Inflammatory macrophage treated with lipopolysaccharide for 4 hours (primary cell): ENCODE data around the gene COL7A1.

ENCODE experiments used
- DNase-seq: peaks from one replicate; pipeline ENCODE4 v3.0.0-alpha.2; 2020

The COL7A1 gene

DNA sequence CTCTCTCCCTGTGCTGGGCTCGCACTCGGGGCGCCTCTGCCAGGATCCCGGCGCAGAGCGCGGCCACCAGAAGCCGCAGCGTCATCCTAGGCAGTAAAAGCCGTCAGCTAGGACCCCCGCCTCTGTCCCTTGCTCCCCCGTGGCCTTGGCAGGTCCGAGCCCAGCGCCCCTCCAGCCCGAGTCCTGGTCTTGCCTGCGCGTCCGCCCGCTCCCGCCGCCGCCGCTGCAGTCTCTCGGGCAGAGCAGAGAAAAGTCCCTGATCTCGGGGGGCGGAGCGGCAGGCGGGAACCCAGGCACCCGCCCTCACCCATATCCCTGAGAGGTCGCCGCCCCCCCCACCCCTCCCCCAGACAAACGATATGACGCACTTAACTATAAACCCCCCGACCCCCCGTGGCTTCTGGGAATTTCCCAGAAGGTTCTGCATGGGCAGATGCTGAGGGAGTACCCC lies at the start of gene COL7A1:
TSS of gene COL7A1 (minus strand) at position 255 of the 451 bp plus-strand sequence. CDS start at position 85, 170 bp downstream.
- no peak for DNase-seq

DNA sequence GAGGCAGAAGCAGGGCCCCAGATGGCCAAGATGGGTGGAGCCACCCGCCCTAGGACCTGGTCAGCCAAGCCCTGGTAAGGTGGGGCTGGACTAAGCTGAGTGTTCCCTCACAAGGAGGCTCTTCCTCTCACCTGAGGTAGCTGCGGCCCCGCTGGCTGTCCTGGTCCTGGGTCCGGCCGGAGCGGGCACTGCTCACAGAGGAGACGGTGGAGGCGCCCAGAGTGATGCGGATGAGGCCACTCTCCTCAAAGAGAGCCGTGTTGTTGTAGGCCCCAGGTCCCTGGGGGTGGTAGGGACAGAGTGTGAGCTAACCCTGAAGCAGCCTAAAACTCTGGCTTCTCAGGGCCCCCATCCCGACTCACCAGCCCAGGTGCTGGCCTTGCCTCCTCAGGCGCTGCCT lies 47.5 kb upstream of the COL7A1 start:
- no peak for DNase-seq

DNA sequence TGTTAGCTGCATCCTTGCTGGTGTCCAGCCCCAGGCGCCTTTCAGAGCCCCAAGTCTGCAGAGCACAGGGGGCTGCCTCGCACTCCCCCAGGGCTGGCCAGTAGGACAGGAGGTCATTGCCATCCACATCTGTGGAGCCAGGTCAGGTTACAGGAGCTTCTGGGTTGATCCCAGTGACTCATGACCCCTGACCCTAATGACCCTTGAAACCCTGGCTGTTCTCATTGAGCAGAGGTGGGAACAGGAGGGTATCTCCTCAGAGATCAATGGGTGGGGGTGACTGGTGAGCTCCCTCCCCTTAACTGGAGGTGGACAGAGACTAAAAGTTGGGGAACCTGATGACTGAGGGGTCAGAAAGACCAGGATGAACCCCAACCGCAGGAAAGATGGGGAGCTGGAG lies 46.3 kb upstream of the COL7A1 start:
- no peak for DNase-seq

GRCh38 chr3:48639944-48640606 lies 44.9 kb upstream of the COL7A1 start:
- DNase-seq, result no peak

DNA sequence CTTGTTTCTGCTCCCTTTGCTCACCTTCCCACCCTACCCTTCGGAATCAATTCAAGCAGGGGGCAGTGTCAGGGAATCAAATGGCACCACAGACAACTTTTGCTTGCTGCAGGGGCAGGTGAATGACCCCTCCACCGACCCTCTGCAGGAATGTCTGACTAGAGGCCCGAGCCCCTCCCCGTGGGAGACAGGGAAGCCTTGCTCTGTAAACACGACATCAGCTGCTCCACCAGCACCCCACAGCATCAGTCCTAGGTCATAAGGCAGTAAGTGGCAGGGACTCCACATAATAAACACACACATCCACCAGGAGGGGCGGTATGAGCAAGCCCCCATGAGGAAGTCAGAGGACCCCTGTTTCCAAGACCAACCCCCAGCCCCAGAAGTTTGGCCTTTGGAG lies 42.2 kb upstream of the COL7A1 start:
- DNase-seq, result no peak

DNA sequence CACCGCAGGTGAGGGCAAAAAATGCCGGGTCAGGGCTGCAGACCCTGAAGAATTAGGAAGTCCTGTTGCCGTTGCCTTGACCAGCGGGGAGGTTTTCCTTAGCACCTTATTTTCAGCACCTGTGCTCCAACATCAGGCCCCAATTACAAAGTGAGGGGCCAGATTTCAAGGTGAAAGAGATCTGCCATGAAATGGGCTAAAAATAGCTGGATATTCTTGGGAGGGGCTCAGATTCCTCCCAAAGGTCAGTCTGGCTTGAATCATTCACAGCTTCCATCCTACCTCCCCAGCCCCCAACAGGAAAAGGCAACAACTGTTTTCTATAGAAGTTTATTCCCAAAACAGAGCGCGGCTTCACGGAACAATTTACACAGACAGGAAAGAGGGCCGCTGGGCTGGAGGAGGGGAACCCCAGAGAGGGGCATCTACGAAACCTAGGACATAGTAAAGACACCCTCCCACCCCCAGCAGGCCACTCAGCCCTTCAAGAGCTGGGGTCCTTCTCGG lies 41.1 kb upstream of the COL7A1 start:
- DNase-seq, result no peak

- peak; percentile 98 for DNase-seq
Measured at GRCh38 chr3:48635222-48636021, 40.3 kb upstream of the COL7A1 start, which contains the start of gene SLC26A6. SLC26A6 (minus strand) TSS chr3:48635461; CDS start chr3:48635393, 68 bp downstream.

DNA sequence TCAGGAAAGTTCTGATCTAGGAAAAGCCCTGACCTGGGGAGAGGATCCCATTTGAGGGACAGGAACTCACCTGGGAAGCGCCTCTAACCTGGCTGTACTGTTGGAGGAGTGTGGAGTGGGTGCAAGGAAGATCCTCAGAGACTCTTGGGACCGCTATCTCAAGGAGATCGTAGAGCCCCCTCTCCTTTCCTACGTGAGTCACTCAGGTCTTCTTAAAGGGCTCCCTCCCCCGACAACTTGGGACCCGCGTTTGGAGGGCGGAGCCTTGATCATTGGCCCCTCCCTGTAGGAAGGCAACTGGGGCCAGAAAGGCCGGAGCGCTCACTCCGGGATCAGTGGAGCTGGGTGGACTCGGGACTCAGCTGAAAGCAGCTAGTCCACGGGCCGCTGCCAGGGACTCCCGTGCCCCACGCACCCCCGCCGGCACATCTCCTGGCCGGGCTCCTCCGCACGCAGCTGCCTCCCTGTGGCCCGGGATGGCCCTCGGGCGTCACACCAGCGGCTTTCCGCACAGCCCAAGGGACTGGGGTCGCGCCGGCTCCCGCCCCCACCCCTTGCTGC lies 39.6 kb upstream of the COL7A1 start:
- peak; percentile 35 for DNase-seq

- DNase-seq, result no peak
Measured at GRCh38 chr3:48633743-48634142, 38.6 kb upstream of the COL7A1 start.

GRCh38 chr3:48633256-48633655 lies 38.1 kb upstream of the COL7A1 start:
- no peak for DNase-seq

DNA sequence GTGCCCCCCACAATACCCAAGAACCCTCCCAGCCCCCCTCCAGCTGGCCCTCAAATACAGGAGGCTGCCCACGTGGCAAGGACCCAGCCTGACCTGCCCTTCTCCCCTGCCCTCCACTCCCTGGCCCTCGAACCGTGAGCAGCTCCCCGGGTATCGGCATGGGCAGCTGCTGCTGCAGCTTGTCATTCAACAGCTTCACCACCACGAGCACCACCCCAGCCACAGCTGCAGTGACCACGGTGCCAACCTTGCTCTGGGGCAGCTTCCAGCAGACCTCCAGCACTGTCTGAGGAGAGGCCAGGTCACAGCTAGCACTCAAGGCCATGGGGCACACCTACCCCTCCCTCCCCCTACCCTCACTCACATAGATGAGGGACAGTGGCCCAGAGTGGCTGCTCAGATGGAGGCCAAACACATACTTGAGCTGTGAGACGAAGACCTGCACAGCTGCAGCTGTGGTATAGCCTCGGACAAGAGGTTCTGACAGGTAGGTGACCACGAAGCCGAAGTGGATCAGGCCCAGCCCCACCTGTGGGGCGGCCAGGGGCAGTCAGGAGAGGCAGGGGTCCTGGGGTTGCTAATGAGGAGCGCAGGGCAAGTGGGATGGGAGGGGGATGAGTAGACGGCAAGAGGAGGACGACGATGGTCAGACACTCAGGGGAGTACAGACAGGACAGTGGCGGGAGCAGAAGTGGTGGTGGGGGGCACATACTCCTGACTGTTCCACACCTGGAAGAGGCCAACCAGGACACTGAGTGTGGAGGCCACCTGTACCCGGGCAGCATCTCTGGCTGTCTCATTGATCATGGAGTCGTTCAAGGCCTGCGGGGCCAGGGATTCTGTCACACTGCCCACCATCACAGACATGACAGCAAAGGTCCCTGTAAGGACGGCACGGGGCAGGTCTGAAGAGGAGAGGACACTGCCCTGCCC lies 36.7 kb upstream of the COL7A1 start:
- DNase-seq, result no peak

- DNase-seq, result no peak
Measured at GRCh38 chr3:48630833-48631232, 35.7 kb upstream of the COL7A1 start.

- no peak for DNase-seq
Measured at GRCh38 chr3:48630407-48630806, 35.3 kb upstream of the COL7A1 start.

DNA sequence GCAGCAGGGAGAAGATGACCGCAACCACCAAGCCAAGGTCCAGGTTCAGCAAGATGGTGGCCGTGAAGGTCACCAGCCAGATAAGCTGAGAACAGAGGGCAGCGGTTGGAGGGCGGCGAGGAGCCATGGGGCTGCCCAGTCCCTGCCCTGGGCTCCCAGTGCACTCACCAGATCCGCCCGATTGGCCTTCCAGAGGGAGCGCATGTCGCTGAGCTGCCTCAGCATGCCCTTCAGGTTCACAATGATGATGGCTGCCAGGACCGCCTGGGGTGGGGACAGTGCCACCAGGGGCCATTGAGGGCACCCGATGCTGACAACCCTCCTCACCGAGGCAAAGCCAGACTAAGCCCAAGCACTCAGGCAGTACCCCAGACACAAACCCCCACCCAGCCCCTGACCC lies 34.8 kb upstream of the COL7A1 start:
- DNase-seq, result no peak

DNA sequence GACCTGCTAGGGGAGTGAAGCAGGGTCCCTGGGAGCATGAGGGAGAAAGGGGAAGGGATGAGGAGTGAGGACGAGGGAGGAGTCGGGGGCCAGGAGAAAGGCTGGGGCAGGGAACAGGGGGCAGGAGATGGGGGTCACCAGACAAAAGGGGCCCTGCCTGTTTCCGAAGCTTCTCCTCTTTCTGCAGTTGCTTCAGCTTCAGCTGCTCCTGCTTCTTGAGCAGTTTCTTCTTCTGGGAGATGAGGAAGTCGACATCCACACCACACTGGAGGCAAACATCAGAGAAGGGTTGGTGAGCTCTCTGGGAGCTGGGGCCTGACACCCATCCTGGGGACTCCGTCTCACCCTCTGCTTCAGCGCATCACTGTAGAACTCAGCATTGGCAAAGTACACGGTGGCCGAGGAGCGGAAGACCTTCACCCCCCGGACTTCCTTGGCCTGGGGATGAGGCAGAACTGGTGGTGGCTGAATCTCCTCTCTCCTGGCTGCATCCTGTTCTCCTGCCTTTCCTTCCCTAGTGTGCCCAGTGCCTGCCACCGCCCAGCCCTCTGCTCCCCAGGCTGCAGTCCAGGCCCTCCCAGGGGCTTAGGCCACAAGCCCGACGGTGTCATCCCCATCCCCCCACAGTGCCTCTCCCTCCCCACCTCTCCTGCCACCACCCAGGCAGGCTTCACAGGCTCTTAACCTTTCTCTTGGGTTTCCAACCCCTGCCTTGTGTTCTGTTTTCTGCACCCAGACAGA lies 33.3 kb upstream of the COL7A1 start:
- no peak for DNase-seq

DNA sequence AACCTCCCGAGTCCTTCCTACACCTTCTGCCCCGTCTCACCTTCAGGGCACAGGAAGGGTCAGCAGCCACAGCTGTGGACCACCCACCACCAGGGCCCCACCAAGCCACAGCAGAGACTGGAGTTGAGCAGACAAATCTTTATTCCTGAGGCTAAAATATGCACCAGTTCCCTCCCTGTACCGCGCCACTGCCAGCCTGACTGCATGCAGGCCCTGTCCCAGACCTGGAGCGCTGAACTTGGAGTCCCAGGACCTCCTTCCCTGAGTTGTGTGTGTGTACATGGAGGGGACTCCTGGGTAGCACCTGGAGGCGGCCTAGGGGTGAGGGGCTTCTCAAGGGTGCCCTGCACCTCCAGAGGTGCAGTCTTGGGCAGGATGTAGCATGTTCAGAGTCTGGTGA lies 30.5 kb upstream of the COL7A1 start:
- no peak for DNase-seq

DNA sequence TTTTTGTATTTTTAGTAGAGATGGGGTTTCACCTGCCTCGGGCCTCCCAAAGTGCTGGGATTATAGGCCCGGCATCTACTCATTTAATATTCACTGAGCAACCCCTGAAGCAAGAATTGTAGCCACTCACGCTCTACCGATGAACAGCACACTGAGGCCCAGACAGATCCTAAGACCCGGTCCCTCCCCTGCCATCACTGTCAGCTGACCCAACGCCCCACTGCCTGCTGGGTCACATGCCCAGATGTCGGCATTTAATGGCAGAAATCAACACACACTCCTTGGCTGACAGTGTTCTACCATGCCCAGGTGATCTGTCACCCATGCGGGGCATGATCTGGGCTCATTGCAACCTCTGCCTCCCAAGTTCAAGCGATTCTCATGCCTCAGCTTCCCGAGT lies 29.6 kb upstream of the COL7A1 start:
- DNase-seq, result no peak

GRCh38 chr3:48623851-48624547 lies 28.9 kb upstream of the COL7A1 start:
- no peak for DNase-seq

- DNase-seq, result no peak
Measured at GRCh38 chr3:48621461-48621869, 26.3 kb upstream of the COL7A1 start, which contains the start of gene TMEM89. TMEM89 (minus strand) TSS chr3:48621769; CDS start chr3:48621756, 13 bp downstream.

- DNase-seq, result no peak
Measured at GRCh38 chr3:48619541-48620524, 24.7 kb upstream of the COL7A1 start.
